Neural cell (in vitro differentiated cells): ENCODE results near the gene C1orf35. TPM values are rescaled to one million over a fixed set of nuclear protein-coding genes. Genes with fewer than 3 reads are reported as not detected.

Experiments
- H2AFZ ChIP-seq: fragments of 200-600, 300-800 bp; sonication (generic), shearing (Covaris generic); 2 replicates; pipeline ENCODE4 v1.6.0; 2014; ENCODE audit warnings: low read depth, mild to moderate bottlenecking, antibody characterized with exemption, low read length, moderate library complexity
- H3F3A ChIP-seq: fragments of 200-600 bp; shearing (Covaris generic); 2 replicates; pipeline ENCODE4 v1.6.1; 2016; ENCODE audit warnings: mild to moderate bottlenecking, moderate library complexity, mixed read lengths, antibody characterized with exemption, low read length; ENCODE audit not compliant: insufficient read depth, poor library complexity, severe bottlenecking
- H3K27ac ChIP-seq: fragments of 200-600, 300-800 bp; sonication (generic), shearing (Covaris generic); 2 replicates; pipeline ENCODE4 v1.5.1; 2014; ENCODE audit warnings: mild to moderate bottlenecking, low read length, moderate library complexity
- H3K27me3 ChIP-seq: fragments of 300-800, 200-600 bp; sonication (generic), shearing (Covaris generic); 2 replicates; pipeline ENCODE4 v1.6.0; 2014; ENCODE audit warnings: mild to moderate bottlenecking, low read depth, low read length, moderate library complexity; ENCODE audit not compliant: insufficient read depth
- H3K36me3 ChIP-seq: fragments of 300-800, 200-600 bp; sonication (generic), shearing (Covaris generic); 2 replicates; pipeline ENCODE4 v1.5.1; 2014; ENCODE audit warnings: mild to moderate bottlenecking, antibody characterized with exemption, low read length, moderate library complexity; ENCODE audit not compliant: insufficient read depth
- H3K4me2 ChIP-seq: fragments of 300-800, 200-600 bp; sonication (generic), shearing (Covaris generic); 2 replicates; pipeline ENCODE4 v1.6.0; 2014; ENCODE audit warnings: mild to moderate bottlenecking, low read length
- H3K4me3 ChIP-seq: fragments of 300-800, 200-600 bp; sonication (generic), shearing (Covaris generic); 2 replicates; pipeline ENCODE4 v1.5.1; 2014; ENCODE audit warnings: mild to moderate bottlenecking, low read length, moderate library complexity
- H3K79me2 ChIP-seq: fragments of 200-600 bp; shearing (Covaris generic); replicated peaks from 2 replicates; pipeline ENCODE4 v1.6.0; 2014; ENCODE audit warnings: mild to moderate bottlenecking, low read length, moderate library complexity; ENCODE audit not compliant: insufficient read depth
- H3K9ac ChIP-seq: fragments of 300-800, 200-600 bp; sonication (generic), shearing (Covaris generic); 2 replicates; pipeline ENCODE4 v1.6.1; 2016; ENCODE audit warnings: mild to moderate bottlenecking, low read length, mixed read lengths
- H3K9me2 ChIP-seq: fragments of 200-600 bp; shearing (Covaris generic); 2 replicates; pipeline ENCODE4 v1.6.1; 2016; ENCODE audit warnings: mild to moderate bottlenecking, low read length, mixed read lengths; ENCODE audit not compliant: insufficient read depth
- H3K9me3 ChIP-seq: fragments of 200-600, 300-800 bp; sonication (generic), shearing (Covaris generic); 2 replicates; pipeline ENCODE4 v1.6.1; 2016; ENCODE audit warnings: mild to moderate bottlenecking, mixed run types, low read length, moderate library complexity, mixed read lengths
- H4K20me1 ChIP-seq: fragments of 200-600 bp; shearing (Covaris generic); 2 replicates; pipeline ENCODE4 v1.6.1; 2016; ENCODE audit warnings: mild to moderate bottlenecking, mixed run types; ENCODE audit not compliant: insufficient read depth
- CTCF ChIP-seq: fragments of 450-650 bp; IDR thresholded peaks from 2 replicates; pipeline ENCODE4 v1.5.1; 2014; ENCODE audit warnings: antibody characterized with exemption, mild to moderate bottlenecking, moderate library complexity; ENCODE audit not compliant: poor library complexity, severe bottlenecking
- EP300 ChIP-seq: fragments of 450-650 bp; conservative IDR thresholded peaks from 2 replicates; pipeline ENCODE4 v1.6.1; 2014; ENCODE audit warnings: antibody characterized with exemption, mild to moderate bottlenecking, moderate library complexity; ENCODE audit not compliant: poor library complexity, severe bottlenecking
- EZH2 ChIP-seq: fragments of 200-600, 300-800 bp; shearing (Covaris generic), sonication (generic); IDR thresholded peaks from 2 replicates; pipeline ENCODE4 v1.6.1; 2014; ENCODE audit warnings: antibody characterized with exemption, low read length, borderline replicate concordance, mild to moderate bottlenecking; ENCODE audit not compliant: insufficient read depth, poor library complexity, severe bottlenecking
- MXI1 ChIP-seq: fragments of 450-650 bp; conservative IDR thresholded peaks from 2 replicates; pipeline ENCODE4 v1.6.1; 2014; ENCODE audit warnings: antibody characterized with exemption, mild to moderate bottlenecking; ENCODE audit not compliant: poor library complexity, severe bottlenecking
- POLR2AphosphoS5 ChIP-seq: IDR thresholded peaks from 2 replicates; pipeline ENCODE4 v1.6.1; 2012
- RAD21 ChIP-seq: fragments of 450-650 bp; conservative IDR thresholded peaks from 2 replicates; pipeline ENCODE4 v1.6.1; 2014; ENCODE audit warnings: antibody characterized with exemption, mild to moderate bottlenecking, moderate library complexity
- REST ChIP-seq: IDR thresholded peaks from 2 replicates; pipeline ENCODE4 v1.6.1; 2012; ENCODE audit warnings: borderline replicate concordance
- SMC3 ChIP-seq: fragments of 450-650 bp; conservative IDR thresholded peaks from 2 replicates; pipeline ENCODE4 v1.6.1; 2014; ENCODE audit warnings: antibody characterized with exemption, mild to moderate bottlenecking, moderate library complexity; ENCODE audit not compliant: poor library complexity
- TAF1 ChIP-seq: IDR thresholded peaks from 2 replicates; pipeline ENCODE4 v1.6.1; 2012; ENCODE audit warnings: low read depth
- polyA plus RNA-seq: library from polyadenylated mRNA; depleted of rRNA; stranded (reverse); fragments of >200 nt; gene quantifications from 2 replicates; pipeline ENCODE4 v1.2.3, GENCODE V29; 2014

The C1orf35 gene
- polyA plus RNA-seq, 1 donor from 2014 or later: 32.8 TPM

GRCh38 chr1:228139931-228140723, 37.0 kb upstream of the C1orf35 start, which contains the start of gene GUK1:
GUK1 (plus strand) TSS chr1:228140279; CDS start chr1:228140303, 24 bp downstream.
- peak within 1 kb of the TSS; percentile 91 for H3K9ac ChIP-seq
- peaks cover 16% of the 10 kb centered on the region for H4K20me1 ChIP-seq
- H3K4me3 ChIP-seq: peak within 1 kb of the TSS; percentile 69
- H3K27ac ChIP-seq: peak within 1 kb of the TSS; percentile 86
- H3F3A ChIP-seq: no peaks in the 10 kb centered on the region
- TF ChIP-seq CTCF: peak; percentile 66
- peak; percentile 89 for TF ChIP-seq EP300
- TF ChIP-seq RAD21: peak; percentile 17
- TF ChIP-seq SMC3: peak; percentile 21
- TF ChIP-seq MXI1: peak; percentile 92
- peak; percentile 91 for TF ChIP-seq POLR2AphosphoS5
- TF ChIP-seq EZH2: no peak
- peak; percentile 75 for TF ChIP-seq TAF1
- TF ChIP-seq REST: peak; percentile 89
- H3K9me3 ChIP-seq: no peaks in the 10 kb centered on the region
- H3K4me2 ChIP-seq: peak within 1 kb of the TSS; percentile 96
- H3K27me3 ChIP-seq: peaks cover 18% of the 10 kb centered on the region
- H2AFZ ChIP-seq: peak within 1 kb of the TSS; percentile 87
- H3K9me2 ChIP-seq: no peaks in the 10 kb centered on the region
- H3K79me2 ChIP-seq: peaks cover 26% of the 10 kb centered on the region
- no peaks in the 10 kb centered on the region for H3K36me3 ChIP-seq

- peak overlapping the region; percentile 86 for H3K27ac ChIP-seq
Observed at GRCh38 chr1:228139406-228139930, 36.3 kb upstream of the C1orf35 start.

More at GRCh38 chr1:228139406-228139930, 36.3 kb upstream of the C1orf35 start:
- peaks cover 21% of the 10 kb centered on the region for H3K27me3 ChIP-seq
- H2AFZ ChIP-seq: peak overlapping the region; percentile 87
- peaks cover 26% of the 10 kb centered on the region for H3K79me2 ChIP-seq
- H3F3A ChIP-seq: no peaks in the 10 kb centered on the region
- H3K4me3 ChIP-seq: peak overlapping the region; percentile 69
- H3K9ac ChIP-seq: peak overlapping the region; percentile 69
- H3K4me2 ChIP-seq: peak overlapping the region; percentile 61
- peaks cover 16% of the 10 kb centered on the region for H4K20me1 ChIP-seq
- H3K36me3 ChIP-seq: no peaks in the 10 kb centered on the region
- TF ChIP-seq MXI1 (no peak), POLR2AphosphoS5 (peak; percentile 81)
- no peaks in the 10 kb centered on the region for H3K9me2 ChIP-seq
- H3K9me3 ChIP-seq: no peaks in the 10 kb centered on the region
